H1 (cell line): ENCODE measurements around the gene TMPRSS3. TPM values are rescaled to one million over a fixed set of nuclear protein-coding genes. Genes with fewer than 3 reads are reported as not detected.

Experiments used
- CTCF ChIA-PET: fragments of 300-600 bp; sonication (Branson Sonifier 250); formaldehyde crosslinking; loops from one replicate; lab custom pipeline; 2021; ENCODE audit not compliant: partially characterized antibody; lab: Charles Lee
- POLR2A ChIA-PET: fragments of 300-600 bp; sonication (Branson Sonifier 250); formaldehyde crosslinking; loops from one replicate; lab custom pipeline; 2021; ENCODE audit warnings: inconsistent platforms; ENCODE audit not compliant: partially characterized antibody; lab: Charles Lee
- DNase-seq, 2 experiments: peaks; one replicate each; pipeline versions ENCODE4 v3.0.0 to v3.0.0-alpha.2; 2010 to 2022; ENCODE audit warnings: low spot score in 2 of 2, low read depth in 1 of 2, mixed read lengths in 1 of 2
- FAIRE-seq: peaks from 2 replicates; lab custom pipeline; 2011; peaks lifted over from hg19 to GRCh38; lab: Jason Lieb, UNC
- H2AFZ ChIP-seq: 2 replicates; pipeline ENCODE4 v1.8.1; 2012; ENCODE audit warnings: low read length, inconsistent platforms
- H2AK5ac ChIP-seq: 2 replicates; pipeline ENCODE4 v1.6.1; 2013; ENCODE audit warnings: low read depth, low read length
- H2BK120ac ChIP-seq: replicated peaks from 2 replicates; pipeline ENCODE3; 2013; ENCODE audit warnings: low read depth, low read length, inconsistent platforms
- H2BK12ac ChIP-seq: 2 replicates; pipeline ENCODE4 v1.6.1; 2013; ENCODE audit warnings: low read depth, low read length
- H2BK15ac ChIP-seq: 2 replicates; pipeline ENCODE4 v1.6.1; 2013; ENCODE audit warnings: low read length
- H2BK20ac ChIP-seq: 2 replicates; pipeline ENCODE4 v1.6.1; 2013; ENCODE audit warnings: low read length
- H2BK5ac ChIP-seq: 2 replicates; pipeline ENCODE4 v1.6.1; 2013; ENCODE audit warnings: low read depth, low read length
- H3K14ac ChIP-seq: 2 replicates; pipeline ENCODE4 v1.6.1; 2013; ENCODE audit warnings: inconsistent platforms; ENCODE audit not compliant: insufficient read length
- H3K18ac ChIP-seq: 2 replicates; pipeline ENCODE4 v1.6.1; 2013; ENCODE audit warnings: low read length; ENCODE audit errors: extremely low read depth
- H3K23ac ChIP-seq: 2 replicates; pipeline ENCODE4 v1.6.1; 2013; ENCODE audit warnings: inconsistent platforms; ENCODE audit not compliant: insufficient read length
- H3K23me2 ChIP-seq: 2 replicates; pipeline ENCODE4 v1.6.1; 2013; ENCODE audit warnings: low read depth, low read length
- H3K27ac ChIP-seq: 2 replicates; pipeline ENCODE4 v1.6.1; 2011; ENCODE audit warnings: low read depth, low read length, inconsistent platforms
- H3K27me3 ChIP-seq, 4 experiments: replicated peaks in 1 of 4; 1 replicate in 1 of 4; 2 replicates in 3 of 4; pipeline versions ENCODE4 v1.6.1 to v1.8.1; 2011 to 2013; ENCODE audit warnings: low read length in 3 of 4, mild to moderate bottlenecking in 3 of 4, inconsistent platforms in 2 of 4, mixed read lengths in 2 of 4, moderate library complexity in 1 of 4; ENCODE audit not compliant: control insufficient read depth in 3 of 4, insufficient read depth in 3 of 4; ENCODE audit errors: extremely low read depth in 1 of 4
- H3K36me3 ChIP-seq, 4 experiments: 2 replicates each; pipeline versions ENCODE4 v1.6.1 to v1.8.1; 2011 to 2013; ENCODE audit warnings: mild to moderate bottlenecking in 4 of 4, low read length in 3 of 4, moderate library complexity in 2 of 4, control low read depth in 1 of 4, inconsistent platforms in 1 of 4; ENCODE audit not compliant: insufficient read depth in 4 of 4, control insufficient read depth in 2 of 4
- H3K4ac ChIP-seq: replicated peaks from 2 replicates; pipeline ENCODE3; 2013; ENCODE audit warnings: low read length, low read depth, mixed read lengths, inconsistent platforms; ENCODE audit not compliant: insufficient read length
- H3K4me1 ChIP-seq, 4 experiments: replicated peaks in 1 of 4; 1 replicate in 1 of 4; 2 replicates in 3 of 4; pipeline versions ENCODE4 v1.6.1 to v1.8.1; 2011 to 2013; ENCODE audit warnings: low read length in 3 of 4, inconsistent platforms in 2 of 4, mixed read lengths in 1 of 4; ENCODE audit not compliant: insufficient read depth in 4 of 4, control insufficient read depth in 3 of 4
- H3K4me2 ChIP-seq, 2 experiments: 2 replicates each; pipeline versions ENCODE4 v1.6.1 to v1.8.1; 2011 to 2013; ENCODE audit warnings: low read depth in 2 of 2, low read length in 2 of 2, control low read depth in 1 of 2, inconsistent platforms in 1 of 2, mild to moderate bottlenecking in 1 of 2; ENCODE audit not compliant: insufficient read depth in 1 of 2
- H3K4me3 ChIP-seq, 4 experiments: fragments of 200-600, 300-600 bp in 1 of 4; sonication (generic), shearing (Covaris generic), sonication (Bioruptor Twin) in 1 of 4; 2 replicates each; pipeline versions ENCODE4 v1.5.1 to v1.8.1; 2011 to 2016; ENCODE audit warnings: low read length in 4 of 4, low read depth in 3 of 4, control low read depth in 2 of 4, inconsistent platforms in 2 of 4, mild to moderate bottlenecking in 2 of 4, mixed read lengths in 1 of 4, moderate library complexity in 1 of 4; ENCODE audit not compliant: insufficient read depth in 2 of 4; ENCODE audit errors: extremely low read depth in 1 of 4
- H3K56ac ChIP-seq: replicated peaks from 2 replicates; pipeline ENCODE3; 2013; ENCODE audit warnings: low read depth, mild to moderate bottlenecking, mixed read lengths, low read length, inconsistent platforms; ENCODE audit not compliant: insufficient read length
- H3K79me1 ChIP-seq: 2 replicates; pipeline ENCODE4 v1.6.1; 2013; ENCODE audit warnings: low read depth, low read length, control low read depth
- H3K79me2 ChIP-seq, 2 experiments: 2 replicates each; pipeline versions ENCODE4 v1.6.1 to v1.8.1; 2012 to 2013; ENCODE audit warnings: low read length in 2 of 2, mild to moderate bottlenecking in 2 of 2, inconsistent platforms in 1 of 2; ENCODE audit not compliant: insufficient read depth in 2 of 2, control insufficient read depth in 1 of 2
- H3K9ac ChIP-seq, 4 experiments: replicated peaks in 1 of 4; 1 replicate in 1 of 4; 2 replicates in 3 of 4; pipeline versions ENCODE4 v1.6.1 to v1.8.1; 2011 to 2013; ENCODE audit warnings: low read depth in 3 of 4, low read length in 3 of 4, control low read depth in 2 of 4, mild to moderate bottlenecking in 2 of 4, moderate library complexity in 2 of 4, inconsistent platforms in 1 of 4; ENCODE audit errors: extremely low read depth in 1 of 4
- H3K9me3 ChIP-seq, 2 experiments: 2 replicates each; pipeline versions ENCODE4 v1.6.1 to v1.8.1; 2012 to 2013; ENCODE audit warnings: mild to moderate bottlenecking in 2 of 2, moderate library complexity in 2 of 2, control low read depth in 1 of 2, inconsistent platforms in 1 of 2, low read depth in 1 of 2, low read length in 1 of 2, mixed read lengths in 1 of 2; ENCODE audit not compliant: insufficient read depth in 2 of 2
- H4K20me1 ChIP-seq, 2 experiments: replicated peaks in 1 of 2; 2 replicates each; pipeline versions ENCODE3 to v1.8.1; 2011 to 2013; ENCODE audit warnings: inconsistent platforms in 2 of 2, low read length in 2 of 2, mild to moderate bottlenecking in 1 of 2; ENCODE audit not compliant: insufficient read depth in 2 of 2, control insufficient read depth in 1 of 2
- H4K5ac ChIP-seq: 2 replicates; pipeline ENCODE4 v1.6.1; 2013; ENCODE audit warnings: low read length, low read depth, mixed read lengths, inconsistent platforms; ENCODE audit not compliant: insufficient read length
- H4K8ac ChIP-seq: 2 replicates; pipeline ENCODE4 v1.8.0; 2013; ENCODE audit warnings: mild to moderate bottlenecking, moderate library complexity, low read length, inconsistent platforms; ENCODE audit not compliant: insufficient read depth; ENCODE audit errors: extremely low read depth
- H4K91ac ChIP-seq: replicated peaks from 2 replicates; pipeline ENCODE3; 2013; ENCODE audit warnings: low read length, mixed read lengths, inconsistent platforms; ENCODE audit not compliant: insufficient read length
- WGBS, 2 experiments: shearing (Covaris generic) in 1 of 2; methylation state at CpG; one replicate each; pipeline versions ENCODE4 v1.1.6 to v1.1.7; 2013 to 2015; ENCODE audit warnings: low lambda C conversion rate in 2 of 2, mixed read lengths in 2 of 2, inconsistent platforms in 1 of 2, low coverage in 1 of 2, missing lambda C conversion rate in 1 of 2; ENCODE audit not compliant: insufficient replicate concordance in 2 of 2, insufficient coverage in 1 of 2, insufficient read length in 1 of 2; ENCODE audit errors: extremely low coverage in 1 of 2, missing lambda C conversion rate in 1 of 2; 5-methylcytosine and 5-hydroxymethylcytosine counted together
- polyA plus RNA-seq, 7 experiments: library from polyadenylated mRNA; depleted of rRNA in 3 of 7; stranded (reverse) in 5 of 7; unstranded in 2 of 7; fragments of >200 nt in 5 of 7; fragments of 200-250 nt in 2 of 7; gene quantifications; 1 replicate in 5 of 7; 2 replicates in 1 of 7; 4 replicates in 1 of 7; pipeline versions ENCODE4 v1.2.1 to v1.2.3, GENCODE V29; 2011 to 2013; ENCODE audit warnings: missing spikeins in 2 of 7, mixed read lengths in 2 of 7
- total RNA-seq: library from RNA; stranded (reverse); fragmentation: NEBNext Ultra II Directional; extraction: Animal tissue kit (Norgen Biotek cat#: 25700); gene quantifications from 2 replicates; pipeline ENCODE4 v1.2.1, GENCODE V29; 2021

TMPRSS3 gene
- total and polyA plus RNA-seq, 2 of the 8 experiments (the other 6 are each of a cell fraction or from before 2014, with no cell fraction given): 0.38 TPM; not detected in 1

DNA sequence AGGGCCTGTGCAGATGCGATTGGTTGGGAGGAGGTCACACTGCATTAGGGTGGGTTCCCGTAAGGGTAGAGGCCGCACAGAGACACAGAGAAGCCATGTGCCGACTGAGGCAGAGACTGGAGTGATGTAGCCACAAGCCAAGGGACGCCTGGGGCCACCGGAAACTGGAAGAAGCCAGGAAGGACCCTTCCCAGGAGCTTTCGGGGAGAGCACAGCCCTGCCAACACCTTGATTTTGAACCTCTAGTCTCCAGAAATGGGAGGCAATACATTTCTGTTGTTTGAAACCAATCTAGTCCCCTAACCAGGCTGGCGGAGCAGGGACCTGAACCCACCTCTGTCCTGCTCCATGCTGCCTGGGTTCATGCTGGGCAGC, 18.7 kb upstream of the TMPRSS3 start:
- H2AK5ac ChIP-seq: no peak overlapping the region
- no peak overlapping the region for H2BK5ac ChIP-seq
- H3K4ac ChIP-seq: no peak overlapping the region
- H3K9ac ChIP-seq: no peak overlapping the region
- H2BK15ac ChIP-seq: no peak overlapping the region
- H3K79me1 ChIP-seq: no peaks in the 10 kb centered on the region
- H3K23ac ChIP-seq: no peak overlapping the region
- ChIA-PET POLR2A (no interaction called here), CTCF (interaction anchor here (0.5 to 1.3 kb wide), 3 partner anchors 15 to 403 kb away, joined by 3 to 4 read pairs (median 3); no protein-coding TSS in a partner anchor)
- no peaks in the 10 kb centered on the region for H3K27me3 ChIP-seq
- H3K36me3 ChIP-seq: no peaks in the 10 kb centered on the region
- H4K91ac ChIP-seq: no peak overlapping the region
- DNase-seq (no peak), FAIRE-seq (no peak)
- no peak overlapping the region for H3K4me2 ChIP-seq
- H2AFZ ChIP-seq: no peak overlapping the region
- H2BK120ac ChIP-seq: no peak overlapping the region
- peaks cover 0 to 3% of the 10 kb centered on the region in 2 experiments for H4K20me1 ChIP-seq
- H3K14ac ChIP-seq: no peak overlapping the region
- no peak overlapping the region for H3K4me3 ChIP-seq
- no peak overlapping the region for H4K8ac ChIP-seq
- 87% methylated on average over 8 of the region's 8 CpGs; no CpG with 5 or more reads in 1 of the 2 experiments for WGBS, 2 experiments
- peaks cover 6% of the 10 kb centered on the region for H3K23me2 ChIP-seq
- peaks cover 0 to 3% (median 1%) of the 10 kb centered on the region in 4 experiments; a peak in 4 of 7 replicates for H3K4me1 ChIP-seq
- no peak overlapping the region for H2BK20ac ChIP-seq
- no peak overlapping the region for H2BK12ac ChIP-seq
- H3K56ac ChIP-seq: no peak overlapping the region
- H3K79me2 ChIP-seq: no peaks in the 10 kb centered on the region
- H4K5ac ChIP-seq: no peak overlapping the region
- no peaks in the 10 kb centered on the region for H3K9me3 ChIP-seq
- no peak overlapping the region for H3K27ac ChIP-seq
- H3K18ac ChIP-seq: no peak overlapping the region
